Stimulated activated CD8-positive, alpha-beta memory T cell treated with anti-CD3 and anti-CD28 coated beads, Interleukin-4, amount 100 ng/mL, for 48 hours (primary cell): ENCODE measurements around the gene RNMT.
"Not testable (repeated sequence)": the region's sequence is repeated elsewhere in the genome, so short reads cannot be mapped to it uniquely, and the experiment has no call there.

Source experiments
- DNase-seq: peaks from one replicate; pipeline ENCODE4 v3.0.0-alpha.2; 2020

RNMT gene

GRCh38 chr18:13726232-13726971 is at the start of gene RNMT, which contains the start of gene FAM210A:
TSS of gene RNMT (plus strand) at chr18:13726673. CDS start at chr18:13731518, 4,845 bp downstream.
TSS of gene FAM210A (minus strand) at chr18:13726558. CDS start at chr18:13682077, 44,481 bp downstream.
- DNase-seq, result peak; percentile 97

- not testable (repeated sequence) for DNase-seq
Observed at GRCh38 chr18:13677350-13677749, 49.1 kb upstream of the RNMT start.

- DNase-seq, result no peak
Observed at GRCh38 chr18:13680612-13681011, 45.9 kb upstream of the RNMT start.

- DNase-seq, result no peak
Observed at GRCh38 chr18:13681701-13682100, 44.8 kb upstream of the RNMT start.

- no peak for DNase-seq
Observed at GRCh38 chr18:13684546-13684945, 41.9 kb upstream of the RNMT start.

GRCh38 chr18:13688191-13689136 is 38.0 kb upstream of the RNMT start:
- no peak for DNase-seq

GRCh38 chr18:13690060-13690459 is 36.4 kb upstream of the RNMT start:
- not testable (repeated sequence) for DNase-seq

- DNase-seq, result not testable (repeated sequence)
Observed at GRCh38 chr18:13695337-13695736, 31.1 kb upstream of the RNMT start.

- no peak for DNase-seq
Observed at GRCh38 chr18:13696961-13697360, 29.5 kb upstream of the RNMT start.

- DNase-seq, result no peak
Observed at GRCh38 chr18:13700153-13700552, 26.3 kb upstream of the RNMT start.

- no peak for DNase-seq
Observed at GRCh38 chr18:13703899-13704298, 22.6 kb upstream of the RNMT start.

GRCh38 chr18:13710414-13710831 is 16.1 kb upstream of the RNMT start:
- no peak for DNase-seq

GRCh38 chr18:13712400-13713131 is 13.9 kb upstream of the RNMT start:
- no peak for DNase-seq

GRCh38 chr18:13713455-13714055 is 12.9 kb upstream of the RNMT start:
- no peak for DNase-seq

- no peak for DNase-seq
Observed at GRCh38 chr18:13715330-13715729, 11.1 kb upstream of the RNMT start.

GRCh38 chr18:13716916-13717315 is 9.6 kb upstream of the RNMT start:
- DNase-seq, result no peak

- DNase-seq, result no peak
Observed at GRCh38 chr18:13720123-13720522, 6.3 kb upstream of the RNMT start.

GRCh38 chr18:13720847-13721246 is 5.6 kb upstream of the RNMT start:
- no peak for DNase-seq

- DNase-seq, result no peak
Observed at GRCh38 chr18:13725566-13726231, 774 bp upstream of the RNMT start.

GRCh38 chr18:13726972-13727331 is 479 bp downstream of the RNMT start:
- no peak for DNase-seq

- DNase-seq, result no peak
Observed at GRCh38 chr18:13730481-13730880, 4.0 kb downstream of the RNMT start.

GRCh38 chr18:13735681-13736080 is 9.2 kb downstream of the RNMT start:
- no peak for DNase-seq
